ENCODE data around the gene LRRC70. TPM values are rescaled to one million over a fixed set of nuclear protein-coding genes. Genes with fewer than 3 reads are reported as not detected.
"Not testable (repeated sequence)": the region's sequence is repeated elsewhere in the genome, so short reads cannot be mapped to it uniquely, and the experiment has no call there.

LRRC70 gene
- total RNA-seq, 4 donors from 2014 or later, result 0.49 to 3.6 (median 1.3) TPM

GRCh38 chr5:62564101-62564500 is 14.5 kb upstream of the LRRC70 start:
- Histone ChIP-seq H3K36me3 (peaks cover 0 to 69% (median 4%) of the 10 kb centered on the region in 3 donors), H3K9me3 (peaks cover 0 to 9% (median 0%) of the 10 kb centered on the region in 3 donors), H3K4me3 (no peak overlapping the region), H3K4me1 (no peaks in the 10 kb centered on the region), H3K27ac (no peak overlapping the region), H3K27me3 (no peaks in the 10 kb centered on the region)
- DNase-seq, result no peak
- TF ChIP-seq POLR2A (IDR thresholded peaks at IDR 0.05) (no peak), CTCF (IDR thresholded peaks at IDR 0.05) (no peak)
- intact Hi-C loops (cut with DNase I), result no loop called here
- WGBS, 2 donors, result 57% methylated on average over 2 of the region's 2 CpGs

- H3K27ac ChIP-seq; H3K27me3 ChIP-seq; H3K4me1 ChIP-seq; H3K9me3 ChIP-seq; intact Hi-C loops (cut with DNase I); H3K4me3 ChIP-seq; DNase-seq: not testable (repeated sequence)
- WGBS, 2 donors, result 60 to 67% methylated on average over 3 of the region's 3 CpGs
- peaks cover 0 to 53% (median 4%) of the 10 kb centered on the region in 3 donors for H3K36me3 ChIP-seq
Observed at GRCh38 chr5:62565740-62566139, 12.9 kb upstream of the LRRC70 start.

GRCh38 chr5:62568143-62568542 is 10.5 kb upstream of the LRRC70 start:
- Histone ChIP-seq H3K4me3 (no peak overlapping the region), H3K36me3 (peaks cover 0 to 36% (median 4%) of the 10 kb centered on the region in 3 donors), H3K9me3 (peaks cover 0 to 9% (median 0%) of the 10 kb centered on the region in 3 donors), H3K27me3 (no peaks in the 10 kb centered on the region), H3K27ac (no peak overlapping the region), H3K4me1 (no peaks in the 10 kb centered on the region)
- intact Hi-C loops (cut with DNase I), result no loop called here
- WGBS, 2 donors, result 92 to 96% methylated on average over 3 to 4 of the region's 4 CpGs
- no peak for DNase-seq
- TF ChIP-seq POLR2A (IDR thresholded peaks at IDR 0.05) (no peak), CTCF (IDR thresholded peaks at IDR 0.05) (no peak)

GRCh38 chr5:62568800-62569432 is 9.7 kb upstream of the LRRC70 start:
- intact Hi-C loops (cut with DNase I), result no loop called here
- no peak for DNase-seq
- no peaks in the 10 kb centered on the region for H3K4me1 ChIP-seq
- H3K27me3 ChIP-seq, result no peaks in the 10 kb centered on the region
- H3K4me3 ChIP-seq, result no peak overlapping the region
- 85 to 93% methylated on average over 2 of the region's 2 CpGs for WGBS, 2 donors
- no peak overlapping the region for H3K27ac ChIP-seq
- TF ChIP-seq CTCF (IDR thresholded peaks at IDR 0.05) (no peak), POLR2A (IDR thresholded peaks at IDR 0.05) (no peak)
- H3K9me3 ChIP-seq, result peaks cover 0 to 9% (median 0%) of the 10 kb centered on the region in 3 donors
- H3K36me3 ChIP-seq, result peaks cover 0 to 36% (median 4%) of the 10 kb centered on the region in 3 donors

- no peaks in the 10 kb centered on the region for H3K27me3 ChIP-seq
- no peak for DNase-seq
- 15 to 21% methylated on average over 1 of the region's 1 CpG for WGBS, 2 donors
- TF ChIP-seq CTCF (IDR thresholded peaks at IDR 0.05) (no peak), POLR2A (IDR thresholded peaks at IDR 0.05) (no peak)
- H3K27ac ChIP-seq, result no peak overlapping the region
- H3K4me3 ChIP-seq, result no peak overlapping the region
- peaks cover 0 to 9% (median 0%) of the 10 kb centered on the region in 3 donors for H3K9me3 ChIP-seq
- H3K36me3 ChIP-seq, result peaks cover 0 to 36% (median 4%) of the 10 kb centered on the region in 3 donors
- intact Hi-C loops (cut with DNase I), result no loop called here
- H3K4me1 ChIP-seq, result no peaks in the 10 kb centered on the region
Observed at GRCh38 chr5:62569470-62569869, 9.1 kb upstream of the LRRC70 start.

Measured in esophagus squamous epithelium (tissue), 5 donors.